ENCODE results near the gene KIF11. TPM values are rescaled to one million over a fixed set of nuclear protein-coding genes. Genes with fewer than 3 reads are reported as not detected.

Gene KIF11
- total RNA-seq, 1 experiment from 2014 or later = 37.4 TPM

Other genes with a start within 250 kb of the KIF11 start
- gene IDE, start 19.0 kb upstream of the KIF11 start, total RNA-seq (2022) = 30.6 and 31.7 TPM in 2 replicates
- gene HHEX, start 96.8 kb downstream of the KIF11 start, total RNA-seq (2022) = 91.5 and 97.7 TPM in 2 replicates

Measured in Calu3 (cell line).